HG03095 (cell line): ENCODE results near the gene HS1BP3.

Experiments
- ATAC-seq: cut with Tn5 transposase; IDR thresholded peaks from one replicate; pipeline ENCODE4 v1.9.1; 2021; ENCODE audit warnings: moderate library complexity; ENCODE audit not compliant: unreplicated experiment

The HS1BP3 gene

DNA sequence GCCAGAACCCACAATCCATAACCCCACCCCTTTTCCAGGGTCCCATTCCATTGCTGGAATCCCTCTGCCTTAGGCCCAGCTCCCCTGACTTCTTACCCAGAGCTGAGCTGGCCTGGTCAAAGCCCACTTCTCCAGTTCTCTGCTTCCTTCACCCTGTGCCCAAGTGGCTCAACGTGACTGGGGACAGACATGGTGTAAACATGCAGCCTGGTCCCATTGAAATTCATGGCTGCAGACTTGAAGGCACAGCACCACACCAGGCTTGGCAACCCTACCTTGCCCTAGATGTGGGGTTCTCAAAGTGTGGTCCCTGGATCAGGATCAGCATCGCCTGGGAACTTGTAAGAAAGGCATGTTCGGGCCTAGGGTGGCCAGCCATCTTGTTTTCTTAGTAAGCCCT is 3.7 kb downstream of the HS1BP3 start:
- no peak for ATAC-seq

DNA sequence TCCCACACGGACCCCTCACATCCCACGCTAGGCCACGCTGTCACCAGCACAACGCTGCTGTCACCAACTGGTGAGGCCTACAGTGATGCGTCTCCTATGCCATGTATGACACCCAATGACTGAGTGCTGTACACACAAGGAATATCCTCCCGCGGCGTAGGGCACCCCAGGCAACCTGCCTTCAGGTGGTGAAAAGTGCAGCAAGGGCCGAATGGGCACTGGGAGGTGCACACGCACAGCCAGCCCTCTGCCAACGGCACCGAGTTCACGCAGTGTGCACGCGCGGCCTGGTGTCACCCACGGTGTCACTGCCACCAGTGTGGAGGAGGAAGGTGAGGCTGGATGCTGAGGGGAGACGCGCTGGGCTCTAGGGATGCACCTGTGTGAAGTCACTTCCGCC is 4.5 kb downstream of the HS1BP3 start:
- ATAC-seq: no peak

DNA sequence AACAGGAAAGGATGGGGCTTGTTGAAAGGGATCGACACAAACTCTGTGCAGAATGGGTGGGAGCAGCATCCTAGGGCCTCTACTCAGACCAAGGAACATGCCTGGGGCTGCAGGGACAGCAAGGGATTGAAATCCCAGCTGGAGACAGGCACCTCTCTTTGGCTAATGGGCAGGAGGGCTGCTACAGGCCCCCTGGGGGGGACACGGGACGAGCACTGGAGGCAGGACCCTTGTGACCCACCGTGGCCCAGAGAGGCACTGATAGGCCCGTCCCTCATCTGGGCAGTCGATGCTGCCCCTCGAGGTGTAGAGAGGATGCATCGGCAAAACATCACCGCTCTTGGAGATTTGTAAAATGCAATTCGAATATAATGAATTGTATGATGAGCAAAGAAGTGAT is 5.1 kb downstream of the HS1BP3 start:
- ATAC-seq: no peak

DNA sequence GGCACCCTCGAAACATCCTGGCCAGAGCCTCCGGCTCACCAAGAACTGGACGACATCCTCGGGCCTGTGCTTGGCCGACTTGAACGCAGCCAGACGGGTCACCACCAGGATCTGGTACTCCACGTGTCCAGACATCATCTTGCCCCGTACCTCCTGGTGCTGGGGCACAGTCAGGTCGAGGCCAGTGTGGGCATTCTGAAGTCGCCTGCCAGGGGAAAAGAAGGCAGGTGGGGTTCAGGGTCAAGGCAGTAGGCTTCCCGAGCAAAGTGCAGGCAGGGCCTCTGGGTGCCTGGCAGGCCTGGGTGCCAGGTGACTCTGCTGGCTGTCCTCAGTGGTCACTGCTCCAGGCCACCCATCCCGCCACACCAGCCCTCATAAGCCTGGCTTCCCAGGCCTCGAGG is 5.6 kb downstream of the HS1BP3 start:
- ATAC-seq: no peak

DNA sequence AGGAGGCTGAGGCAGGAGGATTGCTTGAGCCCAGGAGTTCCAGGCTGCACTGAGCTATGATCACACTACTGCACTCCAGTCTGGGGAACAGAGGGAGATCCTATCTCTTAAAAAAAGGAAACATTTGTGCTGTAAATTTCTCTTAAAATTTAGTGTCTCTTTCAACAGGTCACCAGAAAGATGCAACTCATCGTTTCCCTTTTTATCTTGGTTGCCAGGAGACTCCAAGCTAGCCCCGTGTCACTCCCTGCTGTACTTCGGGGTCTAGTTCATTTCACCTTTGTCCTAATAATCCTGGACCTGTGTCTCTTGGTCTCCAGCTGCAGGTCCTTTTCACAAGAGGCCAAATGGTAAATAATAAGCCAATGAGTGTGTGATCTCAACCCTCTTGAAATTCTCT is 7.1 kb downstream of the HS1BP3 start:
- ATAC-seq: no peak

DNA sequence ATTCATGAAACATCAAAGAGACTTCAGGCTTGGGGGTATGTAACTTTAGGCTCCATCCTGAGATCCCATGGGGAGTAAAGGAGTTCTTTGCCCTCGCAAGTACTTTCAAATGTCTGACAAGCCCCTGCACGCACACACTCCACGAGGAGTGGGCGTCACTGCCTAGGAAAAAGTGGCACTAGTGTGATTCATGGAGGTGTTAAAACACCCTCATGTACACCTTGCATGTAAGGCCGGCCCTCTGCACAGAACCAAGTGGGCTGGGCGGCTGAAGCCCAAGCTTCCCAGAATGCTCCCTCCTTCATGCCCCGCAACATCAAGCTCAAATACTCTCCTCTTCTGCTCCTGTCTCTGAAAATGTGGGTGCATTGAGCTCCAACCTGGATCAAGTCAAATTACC is 7.8 kb downstream of the HS1BP3 start:
- ATAC-seq: no peak

DNA sequence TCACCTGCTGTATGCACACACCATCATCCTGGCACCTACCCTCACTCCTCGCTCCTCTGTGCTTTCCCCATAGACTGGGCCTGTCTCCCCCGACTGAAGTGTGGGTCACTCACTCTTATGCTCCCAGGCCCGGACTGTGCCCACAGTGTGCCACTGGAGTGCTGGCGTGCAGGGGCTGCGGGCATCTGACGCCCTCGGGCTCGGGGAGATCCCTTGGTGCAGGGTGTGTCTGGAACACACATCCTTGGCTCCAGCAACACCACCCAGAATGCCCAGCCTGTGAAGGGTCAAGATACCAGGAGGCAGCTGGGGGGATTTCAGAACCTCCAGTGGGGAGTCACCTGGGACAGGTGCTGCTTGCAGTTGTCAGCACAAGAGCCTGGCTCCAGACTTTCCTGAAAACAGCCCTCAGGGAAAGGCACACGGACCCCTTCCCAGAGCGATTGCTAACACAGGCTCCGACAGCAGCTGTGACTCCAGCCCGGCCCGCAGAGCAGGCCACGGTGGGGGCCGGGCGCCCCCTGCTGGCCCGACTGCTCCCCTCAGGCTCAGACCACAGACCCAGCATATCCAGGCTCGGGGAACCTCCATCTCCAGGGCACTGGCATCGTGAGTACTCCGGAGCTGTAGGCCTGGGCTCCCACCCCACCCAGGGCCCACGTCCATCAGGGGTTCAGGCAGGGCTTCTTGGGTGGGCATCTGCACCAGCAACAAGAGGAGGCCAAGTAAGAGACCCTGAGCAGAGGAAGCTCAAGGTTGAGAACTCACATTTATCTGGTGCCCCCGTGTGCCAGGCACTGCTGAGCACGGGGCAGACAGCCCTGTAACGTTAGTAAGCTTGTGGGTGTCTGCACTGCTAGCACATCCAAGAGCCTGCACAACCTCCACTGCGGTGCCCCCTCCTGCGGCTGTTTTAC is 8.6 kb downstream of the HS1BP3 start:
- peak; percentile 91 for ATAC-seq

DNA sequence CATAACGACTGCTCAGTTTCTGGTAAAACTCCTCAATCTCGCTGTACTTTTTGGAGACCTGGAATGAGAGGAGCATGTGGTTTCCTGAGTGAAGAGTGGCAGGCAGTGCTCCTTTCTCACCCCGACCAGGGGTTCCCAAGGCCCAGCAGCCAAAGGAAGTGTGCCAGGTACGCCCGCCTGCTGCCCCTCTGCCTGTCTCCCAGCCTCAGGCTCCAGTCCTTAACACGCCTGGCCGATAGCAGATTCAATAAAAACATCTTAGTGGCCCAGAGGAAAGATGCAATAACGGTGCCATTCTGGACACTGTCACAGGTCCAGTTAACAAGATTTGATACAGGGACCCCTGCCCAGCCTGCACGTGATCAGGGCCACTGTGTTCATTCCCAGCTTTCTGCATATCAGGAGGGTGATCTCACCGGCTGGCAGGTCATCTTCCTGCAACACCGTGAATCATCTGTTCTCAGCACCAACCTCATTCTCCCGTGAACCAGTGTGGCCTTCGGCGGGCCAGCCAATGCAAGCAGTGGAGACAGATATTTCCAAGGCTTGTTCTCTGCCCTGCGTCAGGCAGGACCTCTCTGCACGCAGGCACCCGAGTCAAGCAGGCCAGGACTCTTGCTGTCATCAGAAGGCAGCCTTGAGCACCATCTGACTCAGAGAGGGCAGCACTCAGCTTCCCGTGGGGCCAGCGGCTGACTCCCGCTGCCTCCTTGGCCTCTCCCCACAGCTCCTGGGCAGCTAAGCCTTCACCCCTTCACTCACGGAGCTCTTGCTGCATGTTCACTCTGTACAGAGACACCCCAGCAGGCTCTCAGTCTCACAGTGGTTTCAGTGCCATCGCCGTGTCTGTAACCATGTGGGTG is 9.5 kb downstream of the HS1BP3 start:
- no peak for ATAC-seq

DNA sequence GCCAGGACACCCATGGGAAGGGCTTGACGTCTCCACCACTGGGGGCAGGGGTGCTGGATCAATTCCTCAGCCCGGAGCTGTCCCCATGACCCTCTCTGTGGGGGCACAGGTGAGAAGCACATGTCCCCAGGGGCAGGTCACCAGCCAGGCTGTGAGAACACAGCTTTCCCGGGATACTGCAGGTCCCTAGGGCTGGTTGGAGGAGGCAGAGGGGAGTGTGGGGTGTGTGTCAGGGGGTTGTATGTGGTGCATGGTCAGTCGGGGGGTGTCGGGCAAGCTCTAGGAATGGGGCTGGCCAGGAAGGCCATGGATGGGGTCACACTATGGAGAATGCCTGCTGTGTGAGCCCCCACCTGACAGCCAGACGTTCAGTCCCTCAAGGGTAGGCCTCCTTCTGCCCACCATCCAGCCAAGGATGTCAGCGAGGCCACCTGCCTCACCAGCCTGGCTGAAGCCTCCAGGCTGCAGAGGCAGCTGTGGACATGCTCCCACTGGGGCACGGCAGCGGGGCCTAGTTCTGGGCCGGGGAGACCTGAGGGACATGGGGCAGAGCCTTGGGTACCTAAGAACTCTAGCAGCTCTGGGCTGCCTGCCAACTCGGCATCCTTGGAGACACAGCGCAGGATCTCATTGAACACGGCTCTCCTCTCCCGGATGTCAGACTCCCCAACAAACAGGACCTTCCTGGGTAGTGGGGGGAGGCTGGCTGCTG is 10.3 kb downstream of the HS1BP3 start:
- ATAC-seq: no peak

DNA sequence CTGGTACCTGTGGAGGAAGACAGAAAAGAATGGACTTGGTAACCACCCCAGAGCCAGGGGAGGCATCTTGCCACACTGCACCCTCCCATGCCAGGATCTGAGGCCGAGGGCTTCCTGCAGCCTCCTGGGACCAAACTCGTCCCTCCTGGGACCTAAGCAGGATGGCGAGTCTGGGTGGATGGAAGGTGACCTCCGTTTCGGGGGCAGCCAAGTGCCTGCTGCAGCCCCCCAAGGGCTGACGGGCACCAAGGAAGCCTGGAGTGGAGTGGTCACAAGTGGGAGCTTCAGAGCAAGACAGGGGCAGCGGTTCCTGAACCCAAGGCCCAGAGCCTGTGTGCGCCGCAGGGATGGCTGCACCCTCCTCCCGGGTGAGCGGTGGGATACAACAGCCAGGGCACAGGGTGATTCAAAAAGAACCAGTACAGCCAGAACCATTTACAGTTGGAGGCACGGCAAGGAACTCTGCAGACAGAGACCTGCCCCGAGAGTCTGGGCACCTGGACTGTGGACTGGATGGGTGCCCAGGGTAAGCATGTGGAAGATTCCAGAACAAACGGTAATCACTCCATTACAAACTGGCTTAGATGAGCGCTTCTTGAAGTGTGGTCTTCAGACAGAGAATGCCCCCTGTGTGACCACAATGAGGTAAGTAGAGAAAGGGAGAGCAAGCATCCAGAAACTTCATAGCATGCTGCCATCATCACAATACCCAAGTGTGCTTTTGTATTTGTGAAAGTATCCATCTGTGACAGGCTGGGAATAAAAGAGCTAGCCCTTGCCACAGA is 12.1 kb downstream of the HS1BP3 start:
- ATAC-seq: no peak

DNA sequence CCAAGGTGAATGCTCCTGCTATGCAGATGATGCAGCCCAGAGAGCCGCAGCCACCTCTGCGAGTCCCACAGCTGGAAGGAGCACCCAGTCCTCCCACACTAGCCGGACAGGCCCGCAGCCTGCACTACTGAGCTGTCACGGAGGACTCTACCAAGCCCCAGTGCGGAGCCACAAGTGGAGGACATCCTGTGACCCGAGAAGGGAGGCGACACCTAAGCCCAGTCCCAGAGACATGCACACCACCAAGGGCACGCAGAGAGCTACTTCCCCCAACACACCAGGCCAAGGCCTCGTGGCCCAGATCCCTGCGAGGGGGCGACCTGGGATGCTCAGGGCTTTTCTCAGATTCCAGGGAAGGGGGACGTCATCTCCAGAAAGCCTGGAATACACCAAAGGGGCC is 12.9 kb downstream of the HS1BP3 start:
- no peak for ATAC-seq

DNA sequence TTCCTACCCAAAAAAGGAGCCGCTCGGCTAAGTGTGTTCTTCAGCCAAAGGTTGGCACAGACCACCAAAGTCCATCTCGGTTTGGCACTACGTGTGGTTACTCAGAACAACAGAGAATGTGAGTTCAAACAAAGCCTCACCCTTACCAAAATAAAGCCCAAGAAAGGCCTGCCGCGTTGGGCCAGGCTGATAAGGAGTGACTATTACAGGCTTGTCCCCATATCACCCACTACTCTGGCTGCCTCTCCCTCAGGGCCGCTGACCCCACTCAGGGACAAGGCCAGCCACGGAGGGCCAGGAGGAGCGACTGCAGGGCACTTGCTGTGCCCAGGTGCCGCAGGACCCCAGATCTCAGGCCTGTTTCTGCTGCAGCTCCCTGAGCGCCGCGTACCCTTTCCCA is 13.8 kb downstream of the HS1BP3 start:
- no peak for ATAC-seq

DNA sequence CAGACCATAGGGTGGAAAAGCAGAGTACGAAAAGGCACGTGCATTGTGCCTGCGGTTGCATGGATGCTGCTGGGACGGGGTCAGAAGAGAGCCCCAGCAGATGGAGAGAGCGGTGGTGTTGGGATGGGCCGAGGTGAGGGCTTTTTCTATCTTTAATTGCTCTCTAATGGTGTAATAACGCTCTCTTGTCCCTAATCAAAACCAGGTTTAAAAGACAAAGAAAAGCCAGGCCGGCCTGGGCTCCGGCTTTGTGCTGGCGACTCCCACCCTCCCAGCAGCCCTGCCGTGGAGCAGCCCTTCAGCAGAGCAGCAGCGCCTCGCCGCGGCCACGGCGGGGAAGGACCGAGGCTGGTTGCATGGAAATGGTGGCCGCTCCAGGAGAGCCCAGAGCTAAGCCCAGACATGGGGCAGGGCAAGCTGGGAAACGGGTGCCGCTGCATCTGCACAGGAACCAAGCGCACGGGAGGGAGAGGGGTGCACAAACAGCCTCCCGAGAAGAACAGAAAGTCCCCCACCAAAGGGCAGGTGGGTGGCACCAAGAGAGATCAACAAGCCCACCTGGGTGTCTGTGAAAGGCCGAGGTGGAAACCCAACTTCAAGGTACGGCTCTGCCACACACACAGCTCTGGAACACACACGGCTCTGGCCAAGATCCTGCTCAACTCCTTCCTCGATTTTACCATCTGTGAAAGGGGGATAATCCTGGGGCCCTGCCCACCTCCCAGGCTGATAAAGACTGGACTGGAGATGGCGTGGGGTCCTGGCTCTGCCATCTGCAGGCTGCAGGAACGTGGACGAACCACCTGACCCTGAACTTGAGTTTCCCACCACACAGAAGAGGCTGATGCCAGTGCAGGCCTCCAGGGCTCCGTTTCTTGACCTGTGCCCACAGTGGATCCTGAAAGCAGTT is 15.0 kb downstream of the HS1BP3 start:
- peak; percentile 45 for ATAC-seq

DNA sequence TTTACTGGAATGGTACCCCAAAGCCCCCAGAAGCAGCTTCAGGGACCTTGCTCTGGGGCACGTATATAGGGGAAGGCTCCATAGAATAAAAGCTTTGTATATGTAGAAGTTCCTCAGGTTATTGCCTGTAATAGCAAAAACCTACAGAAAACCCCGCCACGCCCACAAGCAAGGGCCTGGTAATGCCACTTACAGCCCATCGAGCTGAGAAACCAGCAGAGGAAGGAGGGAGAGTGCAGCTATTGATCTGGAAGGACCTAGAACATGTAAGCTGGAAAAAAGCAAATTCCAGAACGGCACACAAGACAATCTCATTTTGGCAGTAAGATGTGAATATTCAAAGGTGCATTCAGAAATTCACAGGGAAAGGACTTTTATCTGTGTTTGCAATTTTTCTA is 15.8 kb downstream of the HS1BP3 start:
- no peak for ATAC-seq

DNA sequence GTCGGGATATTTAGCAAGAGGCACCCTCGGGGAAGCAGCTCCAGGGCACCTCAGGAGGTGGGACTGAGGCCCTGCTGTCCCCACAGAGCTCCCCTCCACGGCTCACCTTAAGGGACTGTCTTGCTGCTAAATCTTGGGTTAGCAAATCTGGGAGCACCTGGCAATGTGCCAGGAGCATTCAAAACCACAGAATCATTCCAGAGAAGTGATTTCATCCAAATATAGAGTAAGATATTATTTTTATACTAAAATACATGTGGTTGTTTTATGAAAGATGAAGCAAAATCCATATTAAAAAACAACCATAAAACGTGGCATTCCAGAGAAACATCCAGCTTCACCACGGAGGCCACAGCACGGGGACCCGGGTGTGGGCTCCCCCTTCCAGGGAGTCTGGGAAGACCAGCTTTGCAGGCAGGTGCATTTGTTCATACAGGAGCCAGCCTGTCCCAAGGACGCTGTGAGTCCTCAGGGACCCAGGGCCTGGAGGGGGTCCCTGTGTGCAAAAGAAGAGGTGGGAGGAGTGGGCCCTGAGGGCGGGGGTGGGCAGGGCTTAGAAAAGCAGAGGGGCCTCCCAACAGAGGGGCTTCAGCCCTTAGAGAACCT is 16.3 kb downstream of the HS1BP3 start:
- no peak for ATAC-seq

DNA sequence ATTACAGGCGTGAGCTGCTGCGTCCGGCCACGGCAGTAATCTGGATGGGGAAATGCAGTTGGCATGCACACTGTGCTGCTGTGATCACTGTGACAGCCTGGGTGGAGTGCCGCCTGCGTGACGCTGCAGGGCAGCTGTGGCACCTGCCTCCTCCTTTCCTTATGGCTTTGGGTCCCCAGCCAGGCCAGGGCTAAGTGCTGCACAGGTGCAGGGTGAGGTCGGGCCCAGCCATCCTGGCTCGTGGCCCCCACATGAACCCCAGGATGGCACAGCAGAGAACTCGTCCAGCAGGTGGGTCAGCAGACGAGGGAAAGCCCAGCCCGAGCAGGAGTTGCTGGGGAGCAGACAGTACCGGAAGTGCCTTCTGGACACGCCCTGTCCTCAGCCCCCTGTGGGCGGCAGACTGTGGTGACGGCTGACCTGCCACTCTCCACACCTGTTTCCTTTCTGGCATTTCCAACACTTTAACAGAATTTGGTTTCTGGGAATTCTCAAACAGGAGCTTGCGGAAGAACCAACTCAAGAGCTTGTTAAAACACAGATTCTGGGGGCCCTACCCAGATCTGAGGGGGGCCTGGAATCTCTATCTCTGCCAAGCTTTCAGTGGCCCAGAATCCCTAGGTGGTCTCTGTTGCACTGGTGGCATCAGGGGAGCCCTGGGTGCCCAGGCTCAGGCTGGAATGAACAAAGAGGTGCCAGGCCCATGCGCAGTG is 16.9 kb downstream of the HS1BP3 start:
- ATAC-seq: no peak

DNA sequence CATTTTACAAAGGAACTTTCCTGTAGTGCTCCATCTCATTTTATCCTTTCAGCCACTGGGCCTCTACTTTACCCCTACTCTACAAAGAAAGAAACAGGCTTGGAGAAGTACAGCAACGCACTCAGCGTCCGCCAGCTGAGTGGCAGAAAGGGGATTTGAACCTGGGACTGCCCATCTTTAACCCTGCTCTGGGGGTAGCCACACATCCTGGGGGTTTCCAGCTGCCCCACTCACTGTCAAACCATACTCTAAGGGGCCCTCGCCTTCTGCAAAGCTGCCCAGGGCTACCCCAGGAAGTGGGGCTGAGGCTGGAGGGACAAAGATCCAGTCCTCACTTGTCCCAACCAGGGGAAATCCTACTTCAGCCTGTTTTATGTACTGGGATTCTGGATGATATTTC is 17.9 kb downstream of the HS1BP3 start:
- no peak for ATAC-seq

DNA sequence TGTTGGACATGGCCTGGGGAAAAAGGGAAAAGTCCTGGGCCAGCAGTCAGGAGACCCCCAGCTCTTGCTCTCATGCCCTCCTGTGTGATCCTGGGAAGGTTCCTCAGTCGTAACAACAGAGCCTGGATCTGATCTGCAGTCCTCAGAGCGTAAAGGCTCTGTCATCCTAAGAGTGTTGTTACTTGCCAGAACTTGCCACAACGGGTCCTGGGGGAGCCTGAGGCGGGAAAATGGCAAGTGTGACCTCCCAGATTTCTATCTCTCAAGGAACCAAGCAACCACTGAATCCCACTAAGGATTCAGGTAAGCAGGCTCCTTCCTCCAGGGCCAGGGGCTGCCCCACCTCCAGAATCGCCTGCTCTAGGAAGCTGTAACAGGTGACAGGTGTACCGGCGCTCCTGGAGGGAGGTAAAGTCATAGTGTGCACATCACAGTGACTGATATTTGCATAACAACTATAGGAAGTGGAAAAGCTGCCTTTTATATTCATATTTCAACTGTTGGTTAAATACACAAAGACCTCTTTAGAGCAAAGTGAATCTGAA is 18.4 kb downstream of the HS1BP3 start:
- ATAC-seq: no peak
